Stimulated activated CD8-positive, alpha-beta memory T cell treated with anti-CD3 and anti-CD28 coated beads, Interleukin-4, amount 100 ng/mL, for 48 hours (primary cell): ENCODE results near the gene GALNT2.

Experiments used
- DNase-seq: peaks from one replicate; pipeline ENCODE4 v3.0.0-alpha.2; 2020

GALNT2 gene

GRCh38 chr1:230066466-230067404 is at the start of gene GALNT2:
TSS of gene GALNT2 (plus strand) at chr1:230067238. CDS start at chr1:230067281, 43 bp downstream.
- DNase-seq: peak; percentile 89

GRCh38 chr1:230020451-230020850 is 46.6 kb upstream of the GALNT2 start:
- no peak for DNase-seq

- no peak for DNase-seq
These were observed 44.2 kb upstream of the GALNT2 start for GRCh38 chr1:230022666-230023380.

- no peak for DNase-seq
These were observed 41.4 kb upstream of the GALNT2 start for GRCh38 chr1:230025686-230026085.

- no peak for DNase-seq
These were observed 40.9 kb upstream of the GALNT2 start for GRCh38 chr1:230026139-230026538.

- DNase-seq: no peak
These were observed 40.5 kb upstream of the GALNT2 start for GRCh38 chr1:230026572-230026971.

GRCh38 chr1:230028602-230029223 is 38.3 kb upstream of the GALNT2 start:
- no peak for DNase-seq

GRCh38 chr1:230029244-230029941 is 37.6 kb upstream of the GALNT2 start:
- DNase-seq: no peak

- no peak for DNase-seq
These were observed 36.8 kb upstream of the GALNT2 start for GRCh38 chr1:230030122-230030821.

GRCh38 chr1:230031131-230031530 is 35.9 kb upstream of the GALNT2 start:
- no peak for DNase-seq

GRCh38 chr1:230032516-230033281 is 34.3 kb upstream of the GALNT2 start:
- DNase-seq: no peak

GRCh38 chr1:230037261-230037660 is 29.8 kb upstream of the GALNT2 start:
- no peak for DNase-seq

GRCh38 chr1:230040440-230040839 is 26.6 kb upstream of the GALNT2 start:
- no peak for DNase-seq

GRCh38 chr1:230043081-230043480 is 24.0 kb upstream of the GALNT2 start:
- no peak for DNase-seq

- DNase-seq: no peak
These were observed 22.3 kb upstream of the GALNT2 start for GRCh38 chr1:230044729-230045128.

- DNase-seq: no peak
These were observed 19.7 kb upstream of the GALNT2 start for GRCh38 chr1:230047114-230047865.

- DNase-seq: no peak
These were observed 18.7 kb upstream of the GALNT2 start for GRCh38 chr1:230048322-230048721.

- DNase-seq: no peak
These were observed 18.1 kb upstream of the GALNT2 start for GRCh38 chr1:230048922-230049321.

- no peak for DNase-seq
These were observed 17.3 kb upstream of the GALNT2 start for GRCh38 chr1:230049731-230050130.

GRCh38 chr1:230050973-230051735 is 15.9 kb upstream of the GALNT2 start:
- peak; percentile 10 for DNase-seq
